Activated naive CD4-positive, alpha-beta T cell (primary cell): ENCODE measurements around the gene MYG1.

ENCODE experiments used
- DNase-seq, 4 experiments: peaks; one replicate each; lab custom pipeline; 2025; lab: John Stamatoyannopoulos, UW

The MYG1 gene

GRCh38 chr12:53299454-53300180 is at the start of gene MYG1:
Gene MYG1 (plus strand): TSS chr12:53299695. CDS start chr12:53299738, 43 bp downstream.
- peak; percentile 36 to 71 (median 60) for DNase-seq

GRCh38 chr12:53251477-53252348 is 47.8 kb upstream of the MYG1 start:
- peak in 3 of 4 experiments; percentile 48 to 70 (median 58) for DNase-seq

- no peak for DNase-seq
Observed at GRCh38 chr12:53252349-53252916, 47.1 kb upstream of the MYG1 start.

- DNase-seq, result no peak
Observed at GRCh38 chr12:53253298-53253697, 46.2 kb upstream of the MYG1 start.

GRCh38 chr12:53254816-53255545 is 44.5 kb upstream of the MYG1 start:
- no peak for DNase-seq

- DNase-seq, result no peak
Observed at GRCh38 chr12:53255996-53256395, 43.5 kb upstream of the MYG1 start.

- DNase-seq, result no peak
Observed at GRCh38 chr12:53258541-53259539, 40.7 kb upstream of the MYG1 start.

GRCh38 chr12:53259891-53260290 is 39.6 kb upstream of the MYG1 start:
- no peak for DNase-seq

- DNase-seq, result no peak
Observed at GRCh38 chr12:53265783-53266182, 33.7 kb upstream of the MYG1 start.

GRCh38 chr12:53267306-53267998 is 32.0 kb upstream of the MYG1 start:
- no peak for DNase-seq

- peak; percentile 50 to 74 (median 59) for DNase-seq
Observed at GRCh38 chr12:53267999-53268629, 31.4 kb upstream of the MYG1 start, which contains the start of gene ESPL1. Gene ESPL1 (plus strand): TSS chr12:53268299. CDS start chr12:53268767, 468 bp downstream.

- DNase-seq, result no peak
Observed at GRCh38 chr12:53268630-53269562, 30.6 kb upstream of the MYG1 start.

- DNase-seq, result no peak
Observed at GRCh38 chr12:53274445-53274844, 25.1 kb upstream of the MYG1 start.

GRCh38 chr12:53276511-53276910 is 23.0 kb upstream of the MYG1 start:
- DNase-seq, result no peak

- no peak for DNase-seq
Observed at GRCh38 chr12:53277981-53278380, 21.5 kb upstream of the MYG1 start.

- DNase-seq, result no peak
Observed at GRCh38 chr12:53279283-53279869, 20.1 kb upstream of the MYG1 start.

- no peak for DNase-seq
Observed at GRCh38 chr12:53279888-53280498, 19.5 kb upstream of the MYG1 start.

GRCh38 chr12:53286448-53286847 is 13.0 kb upstream of the MYG1 start:
- DNase-seq, result no peak
